B cell (primary cell): Measurements from ENCODE around the gene GNB1.

Experiments
- CTCF ChIP-seq: fragments of 200-600 bp; IDR thresholded peaks from one replicate; pipeline ENCODE4 v1.8.0; 2022; ENCODE audit warnings: antibody characterized with exemption, mild to moderate bottlenecking
- EZH2 ChIP-seq: IDR thresholded peaks from 2 replicates; pipeline ENCODE4 v1.6.1; 2012; ENCODE audit warnings: borderline replicate concordance, low read depth, mild to moderate bottlenecking, moderate library complexity, low read length; ENCODE audit not compliant: insufficient read depth, poor library complexity, severe bottlenecking

GRCh38 chr1:1899266-1899966, 8.5 kb upstream of the GNB1 start:
- no peak for TF ChIP-seq CTCF
- no peak for TF ChIP-seq EZH2
